ENCODE measurements around the gene DDX60.

DNA sequence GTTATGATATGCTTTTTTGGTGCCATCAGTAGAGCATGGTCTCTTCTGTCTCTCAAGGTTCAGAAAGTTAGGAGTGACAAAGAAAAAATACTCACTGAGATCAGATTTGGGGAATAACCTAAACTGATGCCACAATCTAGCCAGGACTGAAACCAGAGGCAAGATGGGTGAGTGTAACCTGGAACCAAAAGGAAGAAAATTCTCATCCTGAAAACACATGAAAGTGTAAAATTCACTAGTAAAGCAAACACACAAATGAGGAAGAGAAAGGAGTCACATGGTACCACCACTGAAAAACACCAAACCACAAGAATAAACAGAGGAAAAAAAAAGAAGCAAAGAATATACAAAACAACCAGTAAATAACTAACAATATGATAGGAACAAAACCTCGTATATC is 129.8 kb downstream of the DDX60 start:
- TF ChIP-seq EZH2 (IDR thresholded peaks at IDR 0.05; ENCODE audit: borderline replicate concordance) (no peak), EZH2phosphoT487 (IDR thresholded peaks at IDR 0.05; ENCODE audit: low read depth, severe bottlenecking, unreplicated experiment) (no peak)
- TF ChIP-seq, protein P1, sequence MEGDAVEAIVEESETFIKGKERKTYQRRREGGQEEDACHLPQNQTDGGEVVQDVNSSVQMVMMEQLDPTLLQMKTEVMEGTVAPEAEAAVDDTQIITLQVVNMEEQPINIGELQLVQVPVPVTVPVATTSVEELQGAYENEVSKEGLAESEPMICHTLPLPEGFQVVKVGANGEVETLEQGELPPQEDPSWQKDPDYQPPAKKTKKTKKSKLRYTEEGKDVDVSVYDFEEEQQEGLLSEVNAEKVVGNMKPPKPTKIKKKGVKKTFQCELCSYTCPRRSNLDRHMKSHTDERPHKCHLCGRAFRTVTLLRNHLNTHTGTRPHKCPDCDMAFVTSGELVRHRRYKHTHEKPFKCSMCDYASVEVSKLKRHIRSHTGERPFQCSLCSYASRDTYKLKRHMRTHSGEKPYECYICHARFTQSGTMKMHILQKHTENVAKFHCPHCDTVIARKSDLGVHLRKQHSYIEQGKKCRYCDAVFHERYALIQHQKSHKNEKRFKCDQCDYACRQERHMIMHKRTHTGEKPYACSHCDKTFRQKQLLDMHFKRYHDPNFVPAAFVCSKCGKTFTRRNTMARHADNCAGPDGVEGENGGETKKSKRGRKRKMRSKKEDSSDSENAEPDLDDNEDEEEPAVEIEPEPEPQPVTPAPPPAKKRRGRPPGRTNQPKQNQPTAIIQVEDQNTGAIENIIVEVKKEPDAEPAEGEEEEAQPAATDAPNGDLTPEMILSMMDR (IDR thresholded peaks at IDR 0.05; ENCODE audit: poor library complexity), result no peak

Data from hepatocyte (in vitro differentiated cells).